GM12891 (cell line): ENCODE measurements around the gene NUDT16L1.

ENCODE experiments used
- PAX5 ChIP-seq: IDR thresholded peaks from 2 replicates; pipeline ENCODE4 v1.6.1; 2011; ENCODE audit warnings: low read length, moderate library complexity, mild to moderate bottlenecking; ENCODE audit not compliant: insufficient read depth, severe bottlenecking
- POLR2A ChIP-seq: IDR thresholded peaks from 2 replicates; pipeline ENCODE4 v1.6.1; 2011; ENCODE audit warnings: low read depth, low read length, control low read depth
- POLR2AphosphoS5 ChIP-seq: IDR thresholded peaks from 2 replicates; pipeline ENCODE4 v1.6.1; 2011; ENCODE audit warnings: low read depth, low read length, control low read depth
- POU2F2 ChIP-seq: IDR thresholded peaks from 2 replicates; pipeline ENCODE4 v1.6.1; 2011; ENCODE audit warnings: low read depth, mild to moderate bottlenecking, control low read depth, low read length, moderate library complexity
- SPI1 ChIP-seq: IDR thresholded peaks from 2 replicates; pipeline ENCODE4 v1.6.1; 2011; ENCODE audit warnings: low read depth, low read length, control low read depth
- TAF1 ChIP-seq: IDR thresholded peaks from 2 replicates; pipeline ENCODE4 v1.6.1; 2011; ENCODE audit warnings: low read depth, low read length, control low read depth

- TF ChIP-seq POLR2AphosphoS5: no peak
- no peak for TF ChIP-seq TAF1
- TF ChIP-seq POLR2A: no peak
- no peak for TF ChIP-seq SPI1
- TF ChIP-seq POU2F2: no peak
- TF ChIP-seq PAX5: no peak
Observed at GRCh38 chr16:4702466-4702808, 9.1 kb downstream of the NUDT16L1 start.
